ENCODE measurements around the gene RRP1B. TPM values are rescaled to one million over a fixed set of nuclear protein-coding genes. Genes with fewer than 3 reads are reported as not detected.

Gene RRP1B
- total and polyA plus RNA-seq, 9 of the 15 experiments (the other 6 are each of a cell fraction or from before 2014, with no cell fraction given) = 6.8 to 66.6 (median 41.9) TPM

GRCh38 chr21:43703035-43703880 is 43.9 kb downstream of the RRP1B start (continued):
- TF ChIP-seq POLR2B (IDR thresholded peaks at IDR 0.05; ENCODE audit: low read depth, partially characterized antibody) = no peak
- TF ChIP-seq TCF3 (CRISPR knock-in tag; IDR thresholded peaks at IDR 0.05) = no peak
- no peak for TF ChIP-seq LARP7 (IDR thresholded peaks at IDR 0.05)
- no peak for TF ChIP-seq CHCHD3 (CRISPR knock-in tag; IDR thresholded peaks at IDR 0.05)
- TF ChIP-seq SPI1 (IDR thresholded peaks at IDR 0.05; ENCODE audit: borderline replicate concordance, low read depth, low read length) = peak; percentile 23; the same call in 1 of the 2 replicates
- TF ChIP-seq ZNF644 (tag; IDR thresholded peaks at IDR 0.05; ENCODE audit: low read depth) = no peak
- TF ChIP-seq SIN3A (IDR thresholded peaks at IDR 0.05; ENCODE audit: borderline replicate concordance in 2 of 2, control insufficient read depth in 1 of 2, low read depth in 2 of 2, low read length in 2 of 2) = peak in 1 of 2 experiments; percentile 40; a peak in 1 of 4 replicates
- no peak for TF ChIP-seq FIP1L1 (IDR thresholded peaks at IDR 0.05; ENCODE audit: low read depth, low read length, poor library complexity, severe bottlenecking)
- TF ChIP-seq NR3C1 (CRISPR knock-in tag; IDR thresholded peaks at IDR 0.05) = no peak
- no peak for TF ChIP-seq GTF2E2 (tag; IDR thresholded peaks at IDR 0.05)
- no peak; the same call in 1 of the 2 replicates for TF ChIP-seq PHF8 (IDR thresholded peaks at IDR 0.05; ENCODE audit: borderline replicate concordance, low read length)
- no peak for TF ChIP-seq KLF1 (tag; IDR thresholded peaks at IDR 0.05)
- TF ChIP-seq SREBF1 (IDR thresholded peaks at IDR 0.05; ENCODE audit: borderline replicate concordance, low read depth, low read length) = no peak
- no peak for TF ChIP-seq CREB1 (IDR thresholded peaks at IDR 0.05)
- TF ChIP-seq CREB1 (CRISPR knock-in tag; IDR thresholded peaks at IDR 0.05) = no peak

Measured in K562 (cell line).